Psoas muscle (tissue), 8 donors: ENCODE data around the gene AMFR. TPM values are rescaled to one million over a fixed set of nuclear protein-coding genes. Genes with fewer than 3 reads are reported as not detected.
A peak's percentile ranks its signal among the peaks of the same experiment; 100 is the strongest.

Experiments
- ATAC-seq, 4 donors: fragments of 200-7000 bp; cut with Tn5 transposase; one replicate each; pipeline ENCODE4 v1.9.1; 2020; ENCODE audit warnings: moderate library complexity in 3 of 4, mild to moderate bottlenecking in 2 of 4
- DNase-seq, 2 donors: peaks; one replicate each; pipeline ENCODE4 v3.0.0-alpha.2; 2020
- H3K27ac ChIP-seq: fragments of 200-600 bp; one replicate; pipeline ENCODE4 v1.8.0; 2022
- H3K27me3 ChIP-seq, 3 donors: fragments of 200-600 bp in 1 of 3; one replicate each; pipeline versions ENCODE4 v1.6.1 to v1.8.0; 2013 to 2022; ENCODE audit warnings: low read length in 2 of 3, mild to moderate bottlenecking in 2 of 3, moderate library complexity in 1 of 3; ENCODE audit not compliant: insufficient read depth in 3 of 3
- H3K36me3 ChIP-seq, 2 donors: fragments of 200-600 bp in 1 of 2; one replicate each; pipeline versions ENCODE4 v1.6.1 to v1.8.0; 2013 to 2022; ENCODE audit warnings: low read depth in 1 of 2, mild to moderate bottlenecking in 1 of 2, moderate library complexity in 1 of 2; ENCODE audit not compliant: insufficient read depth in 1 of 2
- H3K4me1 ChIP-seq: fragments of 200-600 bp; one replicate; pipeline ENCODE4 v1.8.0; 2022
- H3K4me3 ChIP-seq: fragments of 200-600 bp; one replicate; pipeline ENCODE4 v1.8.0; 2022; ENCODE audit warnings: mild to moderate bottlenecking
- H3K9me3 ChIP-seq: fragments of 200-600 bp; one replicate; pipeline ENCODE4 v1.8.0; 2022
- WGBS, 3 donors: extraction: QIAGEN DNeasy Blood & Tissue Kit; methylation state at CpG; one replicate each; pipeline versions ENCODE4 v1.1.6 to v1.1.7; 2013; 5-methylcytosine and 5-hydroxymethylcytosine counted together
- intact Hi-C, 2 donors: fragments of 100-400 bp; cut with DNase I; formaldehyde crosslinking; loops; one replicate each; pipeline versions ENCODE4 v1.11.0 to v1.14.2; 2022
- polyA plus RNA-seq, 3 donors: library from polyadenylated mRNA; stranded (reverse); fragments of 200-250 nt; gene quantifications; one replicate each; pipeline ENCODE4 v1.2.3, GENCODE V29; 2013
- total RNA-seq, 4 donors: library from RNA; stranded (reverse); fragmentation: NEBNext Ultra II Directional in 2 of 4; extraction: Animal tissue kit (Norgen Biotek cat#: 25700) in 2 of 4; gene quantifications; one replicate each; pipeline versions ENCODE4 v1.2.1 to v1.2.4, GENCODE V29; 2021 to 2023
- TF ChIP-seq, protein P1 (sequence below): fragments of 200-600 bp; IDR thresholded peaks from one replicate; pipeline ENCODE4 v1.8.0; 2022; ENCODE audit warnings: antibody characterized with exemption
- donor health status: healthy with polysubstance abuse.
- donor health status: DM: no; HTN: no; CAD: no; lungs with moderate emphysema.
- donor health status: Bipolar disorder and iron deficiency.
- donor health status: healthy.
- donor health status: DM: yes; HTN: yes; CAD: no.
- donor health status: DM: no; HTN: no; CAD: no.
- donor health status: DM: no; HTN: no; CAD: no.
- donor health status: DM: yes; HTN: yes; CAD: no.

Gene AMFR
- total and polyA plus RNA-seq, 7 donors: 106 to 453 (median 193) TPM

DNA sequence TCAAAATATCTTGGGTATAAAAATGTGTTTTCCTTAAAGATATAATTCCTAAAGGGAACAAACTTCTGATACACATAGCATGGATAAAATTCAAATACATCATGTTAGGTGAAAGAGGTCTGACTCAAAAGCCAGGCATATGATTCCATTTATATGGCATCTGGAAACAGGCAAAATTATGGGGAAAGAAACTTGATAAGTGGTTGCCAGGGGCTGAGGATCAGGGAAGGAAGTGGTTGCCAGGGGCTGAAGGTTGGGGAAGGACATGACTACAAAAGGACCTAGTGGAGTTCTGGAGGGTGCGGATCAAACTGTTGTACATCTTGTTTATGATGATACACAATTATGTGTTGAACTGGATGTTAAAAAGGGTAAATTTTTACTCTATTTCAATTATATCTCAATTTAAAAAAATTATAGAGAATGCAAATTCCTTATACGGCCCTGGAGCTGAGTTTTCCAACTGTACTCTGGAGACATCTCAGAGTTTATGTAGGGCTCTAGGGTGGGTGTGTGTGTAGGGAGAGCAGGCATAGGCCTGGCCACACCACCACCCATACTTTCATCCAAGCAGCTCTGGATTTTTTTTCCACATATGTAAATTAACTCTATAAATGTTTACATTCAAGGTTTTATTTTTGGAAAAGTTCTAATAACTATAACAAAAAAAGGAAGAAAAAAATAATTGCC is 55.0 kb downstream of the AMFR start:
- H3K27me3 ChIP-seq: no peaks in the 10 kb centered on the region
- DNase-seq (no peak), ATAC-seq (peak in 1 of 4 donors; percentile 22)
- no peak overlapping the region for H3K4me3 ChIP-seq
- peaks cover 28% of the 10 kb centered on the region for H3K4me1 ChIP-seq
- 76 to 82% (median 80%) methylated on average over 2 of the region's 2 CpGs for WGBS, 3 donors
- TF ChIP-seq, protein P1, sequence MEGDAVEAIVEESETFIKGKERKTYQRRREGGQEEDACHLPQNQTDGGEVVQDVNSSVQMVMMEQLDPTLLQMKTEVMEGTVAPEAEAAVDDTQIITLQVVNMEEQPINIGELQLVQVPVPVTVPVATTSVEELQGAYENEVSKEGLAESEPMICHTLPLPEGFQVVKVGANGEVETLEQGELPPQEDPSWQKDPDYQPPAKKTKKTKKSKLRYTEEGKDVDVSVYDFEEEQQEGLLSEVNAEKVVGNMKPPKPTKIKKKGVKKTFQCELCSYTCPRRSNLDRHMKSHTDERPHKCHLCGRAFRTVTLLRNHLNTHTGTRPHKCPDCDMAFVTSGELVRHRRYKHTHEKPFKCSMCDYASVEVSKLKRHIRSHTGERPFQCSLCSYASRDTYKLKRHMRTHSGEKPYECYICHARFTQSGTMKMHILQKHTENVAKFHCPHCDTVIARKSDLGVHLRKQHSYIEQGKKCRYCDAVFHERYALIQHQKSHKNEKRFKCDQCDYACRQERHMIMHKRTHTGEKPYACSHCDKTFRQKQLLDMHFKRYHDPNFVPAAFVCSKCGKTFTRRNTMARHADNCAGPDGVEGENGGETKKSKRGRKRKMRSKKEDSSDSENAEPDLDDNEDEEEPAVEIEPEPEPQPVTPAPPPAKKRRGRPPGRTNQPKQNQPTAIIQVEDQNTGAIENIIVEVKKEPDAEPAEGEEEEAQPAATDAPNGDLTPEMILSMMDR: no peak
- intact Hi-C loops: no loop called here
- no peak overlapping the region for H3K27ac ChIP-seq
- no peaks in the 10 kb centered on the region for H3K9me3 ChIP-seq
- peaks cover 0 to 45% of the 10 kb centered on the region in 2 donors for H3K36me3 ChIP-seq

DNA sequence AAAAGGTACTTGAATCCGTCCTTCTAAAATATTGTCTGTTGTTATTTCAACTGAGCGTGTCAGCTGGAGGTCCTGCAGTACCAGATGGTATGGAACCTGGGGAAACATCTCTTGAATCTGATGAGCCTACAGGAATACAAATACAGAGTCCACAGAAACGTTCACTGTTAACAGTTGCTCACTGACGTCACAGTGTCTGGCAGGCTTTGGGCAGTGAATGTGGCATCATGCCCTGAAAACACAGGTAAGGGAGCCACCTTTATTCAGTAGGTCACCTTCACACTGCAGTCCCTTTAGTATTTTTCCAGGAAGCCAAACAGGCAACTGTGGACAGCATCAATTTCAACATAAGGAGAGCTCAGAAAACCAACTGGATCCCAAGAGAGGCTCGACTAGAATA is 56.1 kb downstream of the AMFR start:
- TF ChIP-seq, protein P1: no peak
- Histone ChIP-seq H3K27ac (no peak overlapping the region), H3K27me3 (no peaks in the 10 kb centered on the region), H3K4me1 (peaks cover 28% of the 10 kb centered on the region), H3K4me3 (no peak overlapping the region), H3K9me3 (no peaks in the 10 kb centered on the region), H3K36me3 (peaks cover 0 to 50% of the 10 kb centered on the region in 2 donors)
- ATAC-seq: no peak
- 82 to 84% (median 83%) methylated on average over 5 of the region's 5 CpGs for WGBS, 3 donors
- no peak for DNase-seq
- intact Hi-C loops: no loop called here

DNA sequence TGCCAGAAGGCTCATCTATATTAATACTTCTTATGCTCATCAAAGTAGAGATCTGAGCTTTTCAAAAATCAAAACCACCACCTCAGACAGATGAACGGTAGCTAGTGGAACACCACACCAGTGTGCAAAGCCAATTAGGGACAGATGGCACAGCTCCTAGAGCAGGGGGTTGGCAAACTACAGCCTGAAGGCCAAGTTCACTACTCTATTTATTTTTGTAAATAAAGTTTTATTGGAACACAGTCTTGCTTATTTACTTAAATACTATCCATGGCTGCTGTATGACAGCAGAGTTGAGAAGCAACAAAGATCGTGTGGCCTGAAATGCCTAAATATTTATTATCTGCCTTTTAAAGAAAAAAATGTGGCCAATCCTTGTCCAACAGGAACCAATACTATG is 56.8 kb downstream of the AMFR start:
- H3K36me3 ChIP-seq: peaks cover 0 to 51% of the 10 kb centered on the region in 2 donors
- no peak overlapping the region for H3K27ac ChIP-seq
- intact Hi-C loops: no loop called here
- TF ChIP-seq, protein P1: no peak
- DNase-seq (no peak), ATAC-seq (no peak)
- no peak overlapping the region for H3K4me3 ChIP-seq
- H3K4me1 ChIP-seq: peaks cover 24% of the 10 kb centered on the region
- H3K9me3 ChIP-seq: no peaks in the 10 kb centered on the region
- H3K27me3 ChIP-seq: no peaks in the 10 kb centered on the region
- WGBS, 3 donors: 67 to 84% (median 69%) methylated on average over 2 of the region's 2 CpGs

- H3K27ac ChIP-seq: no peak overlapping the region
- DNase-seq (no peak), ATAC-seq (peak; percentile 9 to 79 (median 53))
- TF ChIP-seq, protein P1: no peak
- H3K27me3 ChIP-seq: no peaks in the 10 kb centered on the region
- no peak overlapping the region for H3K4me3 ChIP-seq
- intact Hi-C loops: no loop called here
- 65 to 76% (median 69%) methylated on average over 6 of the region's 6 CpGs for WGBS, 3 donors
- H3K9me3 ChIP-seq: no peaks in the 10 kb centered on the region
- H3K36me3 ChIP-seq: peaks cover 0 to 59% of the 10 kb centered on the region in 2 donors
- H3K4me1 ChIP-seq: peaks cover 16% of the 10 kb centered on the region
Observed at GRCh38 chr16:56367764-56368163, 57.6 kb downstream of the AMFR start.

DNA sequence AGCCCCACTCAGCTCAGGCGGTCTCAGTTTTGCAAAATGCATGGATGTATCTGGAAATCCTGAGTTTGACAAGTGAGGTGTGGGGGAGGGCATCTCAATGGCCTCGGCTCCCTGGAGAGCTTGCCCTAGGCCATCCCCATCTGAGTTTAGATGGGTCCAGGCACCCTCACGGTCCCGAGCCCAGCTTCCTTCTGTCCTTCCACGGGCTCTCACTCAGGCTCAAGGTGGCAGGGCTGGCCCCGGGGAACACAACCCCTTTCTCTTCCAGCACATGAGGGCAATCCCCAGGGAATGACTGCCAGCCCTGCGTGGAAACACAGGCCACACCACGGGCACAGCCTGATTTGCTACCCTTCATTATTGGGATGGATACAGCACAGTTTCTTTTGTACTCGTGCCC is 58.4 kb downstream of the AMFR start:
- WGBS, 3 donors: 89% methylated on average over 9 of the region's 9 CpGs
- Histone ChIP-seq H3K27ac (no peak overlapping the region), H3K4me1 (peaks cover 16% of the 10 kb centered on the region), H3K36me3 (peaks cover 0 to 67% of the 10 kb centered on the region in 2 donors), H3K9me3 (no peaks in the 10 kb centered on the region), H3K27me3 (no peaks in the 10 kb centered on the region), H3K4me3 (no peak overlapping the region)
- DNase-seq: no peak
- no peak for ATAC-seq
- intact Hi-C loops: no loop called here
- TF ChIP-seq, protein P1: no peak
